HG03103 (cell line): ENCODE data around the gene SPSB3.

Experiments
- ATAC-seq: cut with Tn5 transposase; IDR thresholded peaks from one replicate; pipeline ENCODE4 v1.9.1; 2021; ENCODE audit warnings: low read depth; ENCODE audit not compliant: unreplicated experiment

SPSB3 gene

GRCh38 chr16:1782408-1783264 lies at the start of gene SPSB3, which contains the start of gene NUBP2:
Gene SPSB3 (minus strand): TSS chr16:1782571. CDS start chr16:1781483, 1,088 bp downstream.
Gene NUBP2 (plus strand): TSS chr16:1782960. CDS start chr16:1783021, 61 bp downstream.
- peak; percentile 76 for ATAC-seq

DNA sequence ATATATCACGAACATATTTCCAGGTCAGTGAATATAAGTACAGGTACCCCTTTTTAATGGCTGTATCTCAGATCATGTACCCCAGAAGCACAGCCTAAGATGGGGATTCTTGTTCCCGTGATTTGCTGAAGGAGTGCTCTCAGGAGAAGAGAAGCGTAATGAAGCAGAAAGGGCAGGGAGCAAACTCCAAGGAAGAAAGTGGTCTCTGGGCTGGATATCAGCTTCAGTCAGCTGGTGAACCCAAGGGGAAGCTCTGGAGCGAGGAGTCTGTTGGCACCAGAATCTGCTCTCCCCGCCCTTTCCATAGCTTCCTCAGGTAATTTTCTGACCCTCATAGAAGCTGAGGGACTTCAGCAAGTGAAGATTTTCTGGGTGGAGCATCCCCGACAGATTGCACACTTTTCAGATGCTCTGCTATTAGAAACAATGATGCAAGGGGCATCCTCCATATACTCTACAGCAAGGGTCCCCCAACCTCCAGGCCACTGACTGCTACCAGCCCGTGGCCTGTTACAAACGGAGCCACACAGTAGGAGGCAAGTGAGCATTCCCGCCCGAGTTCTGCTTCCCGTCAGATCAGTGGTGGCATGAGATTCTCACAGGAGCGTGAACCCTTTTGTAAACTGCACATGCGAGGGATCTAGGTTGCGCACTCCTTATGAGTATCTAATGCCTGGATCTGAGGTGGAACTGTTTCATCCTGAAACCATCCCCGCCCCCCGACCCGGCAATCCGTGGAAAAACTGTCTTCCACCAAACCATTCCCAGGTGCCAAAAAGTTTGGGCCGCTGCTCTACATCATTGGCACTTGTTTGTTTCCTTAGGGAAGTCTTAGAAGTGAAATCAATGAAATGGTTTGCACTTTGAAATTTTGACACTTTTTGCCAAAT lies 49.1 kb upstream of the SPSB3 start:
- no peak for ATAC-seq

GRCh38 chr16:1830213-1830612 lies 47.8 kb upstream of the SPSB3 start:
- no peak for ATAC-seq

GRCh38 chr16:1828645-1829410 lies 46.5 kb upstream of the SPSB3 start:
- no peak for ATAC-seq

DNA sequence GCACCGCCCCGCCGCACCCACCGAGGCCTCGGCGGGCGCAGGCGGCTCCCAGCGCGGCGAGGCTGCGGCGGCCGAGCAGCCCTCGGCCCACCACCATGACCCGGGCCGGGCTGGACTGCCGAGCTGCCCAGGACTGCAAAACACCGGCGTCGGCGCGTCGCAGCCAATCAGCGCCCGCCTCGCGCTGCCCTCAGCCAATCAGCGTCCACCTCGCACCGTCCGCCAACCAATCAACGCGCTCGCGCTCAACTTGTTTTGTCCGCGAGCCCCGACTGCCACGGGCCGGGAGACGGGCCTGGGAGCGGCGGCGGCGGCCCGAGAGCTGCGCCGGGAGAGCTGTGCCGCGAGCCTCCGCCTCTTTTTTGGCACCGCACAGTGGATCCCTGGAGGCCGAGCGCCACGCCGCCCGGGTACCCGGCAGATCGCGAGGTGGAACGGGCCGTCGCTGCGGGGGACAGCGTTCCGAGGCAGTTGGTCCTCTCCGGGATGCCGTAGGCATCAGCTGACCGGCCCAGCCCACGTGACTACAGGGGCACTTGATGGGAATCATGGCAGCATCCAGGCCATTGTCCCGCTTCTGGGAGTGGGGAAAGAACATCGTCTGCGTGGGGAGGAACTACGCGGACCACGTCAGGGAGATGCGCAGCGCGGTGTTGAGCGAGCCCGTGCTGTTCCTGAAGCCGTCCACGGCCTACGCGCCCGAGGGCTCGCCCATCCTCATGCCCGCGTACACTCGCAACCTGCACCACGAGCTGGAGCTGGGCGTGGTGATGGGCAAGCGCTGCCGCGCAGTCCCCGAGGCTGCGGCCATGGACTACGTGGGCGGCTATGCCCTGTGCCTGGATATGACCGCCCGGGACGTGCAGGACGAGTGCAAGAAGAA lies 44.6 kb upstream of the SPSB3 start, which contains the start of the genes FAHD1 and HAGH:
Gene FAHD1 (plus strand): TSS at position 516 of the 883 bp plus-strand sequence. CDS start 33 bp downstream, at position 549.
Gene HAGH (minus strand): TSS at position 135 of the 883 bp plus-strand sequence. CDS start 38 bp downstream, at position 97.
- ATAC-seq: peak; percentile 79

DNA sequence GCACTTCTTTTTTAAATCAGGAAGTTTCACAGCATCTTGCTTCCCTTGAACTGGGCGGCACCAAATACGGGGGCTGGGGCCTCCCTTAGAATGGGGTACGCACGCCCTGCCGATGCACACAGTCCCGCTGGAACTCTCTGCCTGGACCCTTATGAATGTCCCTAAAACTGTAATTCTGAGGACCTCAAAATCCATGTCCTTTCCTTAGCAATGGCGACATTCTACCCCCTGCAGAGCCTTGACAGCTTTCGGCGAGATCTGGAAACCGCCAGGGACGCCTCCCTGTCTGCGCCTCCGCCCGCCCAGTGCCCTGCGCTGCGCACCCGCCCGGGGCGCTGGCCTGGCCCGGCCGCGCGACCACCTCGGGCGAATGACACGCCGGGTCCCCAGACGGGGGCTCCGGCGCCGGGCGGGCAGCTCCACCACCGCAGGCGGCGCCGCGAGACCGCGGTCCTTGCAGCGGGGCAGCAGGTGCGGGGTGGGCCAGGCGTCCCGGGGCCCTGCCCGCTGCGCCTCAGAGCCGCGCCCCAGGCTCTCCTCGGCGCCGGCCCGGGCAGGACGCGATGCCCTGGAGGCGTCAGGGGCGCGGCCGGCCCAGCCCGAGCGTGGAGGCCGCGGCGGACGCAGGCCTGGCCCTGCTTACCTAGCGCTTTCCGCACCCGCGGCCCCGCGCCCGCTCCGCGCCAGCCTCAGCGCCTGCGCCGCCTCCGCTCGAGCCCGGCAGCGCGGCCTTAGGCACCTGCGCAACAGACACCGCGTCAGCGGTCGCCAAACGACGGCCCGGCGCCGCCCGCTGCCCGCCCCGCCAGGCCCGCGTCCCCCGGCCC lies 43.7 kb upstream of the SPSB3 start:
- peak; percentile 31 for ATAC-seq

DNA sequence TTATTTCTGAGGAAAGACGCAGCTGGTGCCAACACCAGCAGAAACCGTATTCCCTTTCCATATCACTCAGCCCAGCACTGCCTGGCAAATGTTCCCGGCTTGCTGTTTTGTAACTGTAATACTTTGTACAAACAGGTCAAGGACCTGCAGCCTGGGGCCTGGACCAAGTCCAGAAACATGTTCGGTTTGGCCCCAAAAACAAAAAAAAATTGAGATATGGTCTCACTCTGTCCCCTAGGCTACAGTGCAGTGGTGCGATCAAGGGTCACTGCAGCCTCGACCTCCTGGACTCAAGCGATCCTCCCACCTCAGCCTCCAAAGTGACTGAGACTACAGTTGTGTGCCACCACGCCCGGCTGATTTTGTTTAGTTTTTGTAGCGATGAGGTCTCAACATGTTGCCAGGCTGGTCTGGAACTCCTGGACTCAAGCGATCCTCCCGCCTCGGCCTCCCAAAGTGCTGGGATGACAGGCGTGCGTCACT lies 43.1 kb upstream of the SPSB3 start:
- ATAC-seq: no peak

GRCh38 chr16:1823821-1824220 lies 41.5 kb upstream of the SPSB3 start:
- no peak for ATAC-seq

- ATAC-seq: no peak
These were observed 40.4 kb upstream of the SPSB3 start for GRCh38 chr16:1822801-1823200.

GRCh38 chr16:1821861-1822611 lies 39.7 kb upstream of the SPSB3 start:
- no peak for ATAC-seq

DNA sequence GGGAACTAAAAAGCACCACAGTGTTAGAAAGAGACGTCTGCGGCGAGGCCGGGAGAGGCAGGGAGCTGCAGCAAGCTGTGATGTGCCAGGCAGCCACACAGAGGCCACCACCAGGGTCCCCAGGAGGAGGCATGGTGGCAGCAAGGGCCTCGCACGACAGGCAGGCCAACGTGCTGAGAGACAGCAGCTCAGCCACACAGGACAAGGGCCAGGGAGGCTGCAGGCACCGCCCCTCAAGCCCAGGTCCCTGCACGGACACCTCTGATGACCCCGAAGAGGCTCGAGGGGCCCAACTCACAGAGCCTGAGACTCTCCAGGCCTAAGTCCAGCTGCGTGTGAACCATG lies 38.5 kb upstream of the SPSB3 start:
- ATAC-seq: no peak

GRCh38 chr16:1820096-1820945 lies 38.0 kb upstream of the SPSB3 start:
- ATAC-seq: no peak

GRCh38 chr16:1819611-1820010 lies 37.2 kb upstream of the SPSB3 start:
- no peak for ATAC-seq

- ATAC-seq: no peak
These were observed 36.6 kb upstream of the SPSB3 start for GRCh38 chr16:1818873-1819525.

DNA sequence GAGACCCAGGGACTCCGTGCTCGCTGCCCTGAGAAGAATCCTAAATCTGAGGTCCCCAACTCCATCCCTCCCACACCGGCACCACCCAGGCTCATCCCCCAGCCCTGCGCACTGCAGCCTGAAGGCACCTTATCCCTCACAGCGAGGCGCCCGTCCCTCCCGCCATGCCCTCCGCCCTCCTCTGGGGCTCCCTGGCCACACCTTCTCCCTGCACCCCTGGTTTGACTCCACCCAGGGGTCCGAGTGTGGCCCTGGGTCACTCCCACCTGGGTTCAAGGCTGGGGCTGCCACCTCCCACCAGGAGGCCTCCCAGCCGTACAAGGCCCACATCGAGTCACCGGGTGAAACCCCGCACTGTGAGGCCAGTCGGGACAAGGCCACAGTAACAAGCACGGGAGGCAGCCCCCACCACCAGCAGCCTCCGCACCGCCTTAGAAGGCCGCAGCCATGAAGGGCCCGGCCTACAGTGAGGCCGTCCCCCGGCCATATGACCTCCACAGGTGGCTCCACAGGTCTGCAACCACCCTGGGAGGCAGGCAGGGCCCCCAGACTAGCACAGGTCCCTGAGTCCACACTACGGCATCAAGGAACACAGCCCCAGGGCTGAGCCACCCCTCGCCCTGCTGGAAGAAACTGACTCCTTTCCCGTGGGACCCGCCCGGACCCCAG lies 36.0 kb upstream of the SPSB3 start:
- ATAC-seq: no peak

GRCh38 chr16:1817716-1818115 lies 35.3 kb upstream of the SPSB3 start:
- ATAC-seq: no peak
